Progenitor cell of endocrine pancreas (in vitro differentiated cells): ENCODE measurements around the gene OPTN. TPM values are rescaled to one million over a fixed set of nuclear protein-coding genes. Genes with fewer than 3 reads are reported as not detected.

Source experiments
- DNase-seq: peaks from one replicate; pipeline ENCODE4 v3.0.0; 2021; ENCODE audit warnings: low spot score; ENCODE audit not compliant: unreplicated experiment
- H3K27ac Mint-ChIP-seq: 2 replicates; pipeline ENCODE4 v1.8.0; 2021; ENCODE audit warnings: mild to moderate bottlenecking, moderate library complexity, mixed read lengths
- H3K27me3 Mint-ChIP-seq: 2 replicates; pipeline ENCODE4 v1.8.0; 2021; ENCODE audit warnings: mixed read lengths
- H3K36me3 Mint-ChIP-seq: 2 replicates; pipeline ENCODE4 v1.8.0; 2022; ENCODE audit warnings: mixed read lengths; ENCODE audit not compliant: insufficient read depth
- H3K4me1 Mint-ChIP-seq: 2 replicates; pipeline ENCODE4 v1.8.0; 2021; ENCODE audit warnings: low read depth, mixed read lengths
- H3K4me3 Mint-ChIP-seq: 2 replicates; pipeline ENCODE4 v1.8.0; 2021; ENCODE audit warnings: low read depth, mild to moderate bottlenecking, moderate library complexity, mixed read lengths
- H3K9me3 Mint-ChIP-seq: 2 replicates; pipeline ENCODE4 v1.8.0; 2021; ENCODE audit warnings: low read depth, mixed read lengths
- total RNA-seq: library from RNA; stranded (reverse); gene quantifications from 2 replicates; pipeline ENCODE4 v1.2.1, GENCODE V29; 2021
- TF ChIP-seq, protein P1 (sequence below): fragments of 200-600 bp; sonication (generic); IDR thresholded peaks from one replicate; pipeline ENCODE4 v1.5.0; 2021; ENCODE audit warnings: antibody characterized with exemption, mild to moderate bottlenecking; ENCODE audit not compliant: unreplicated experiment

Gene OPTN
- total RNA-seq, 1 donor from 2014 or later = 6.8 TPM

GRCh38 chr10:13056456-13057077, 43.4 kb upstream of the OPTN start:
- Mint-ChIP-seq H3K4me3 (no peak overlapping the region), H3K9me3 (no peaks in the 10 kb centered on the region), H3K36me3 (no peaks in the 10 kb centered on the region), H3K27me3 (peaks cover 6% of the 10 kb centered on the region), H3K27ac (no peak overlapping the region), H3K4me1 (peaks cover 2% of the 10 kb centered on the region)
- TF ChIP-seq, protein P1, sequence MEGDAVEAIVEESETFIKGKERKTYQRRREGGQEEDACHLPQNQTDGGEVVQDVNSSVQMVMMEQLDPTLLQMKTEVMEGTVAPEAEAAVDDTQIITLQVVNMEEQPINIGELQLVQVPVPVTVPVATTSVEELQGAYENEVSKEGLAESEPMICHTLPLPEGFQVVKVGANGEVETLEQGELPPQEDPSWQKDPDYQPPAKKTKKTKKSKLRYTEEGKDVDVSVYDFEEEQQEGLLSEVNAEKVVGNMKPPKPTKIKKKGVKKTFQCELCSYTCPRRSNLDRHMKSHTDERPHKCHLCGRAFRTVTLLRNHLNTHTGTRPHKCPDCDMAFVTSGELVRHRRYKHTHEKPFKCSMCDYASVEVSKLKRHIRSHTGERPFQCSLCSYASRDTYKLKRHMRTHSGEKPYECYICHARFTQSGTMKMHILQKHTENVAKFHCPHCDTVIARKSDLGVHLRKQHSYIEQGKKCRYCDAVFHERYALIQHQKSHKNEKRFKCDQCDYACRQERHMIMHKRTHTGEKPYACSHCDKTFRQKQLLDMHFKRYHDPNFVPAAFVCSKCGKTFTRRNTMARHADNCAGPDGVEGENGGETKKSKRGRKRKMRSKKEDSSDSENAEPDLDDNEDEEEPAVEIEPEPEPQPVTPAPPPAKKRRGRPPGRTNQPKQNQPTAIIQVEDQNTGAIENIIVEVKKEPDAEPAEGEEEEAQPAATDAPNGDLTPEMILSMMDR = peak; percentile 53
- DNase-seq = no peak

GRCh38 chr10:13062803-13063202, 37.2 kb upstream of the OPTN start:
- no peak overlapping the region for H3K4me3 Mint-ChIP-seq
- H3K9me3 Mint-ChIP-seq = peaks cover 3% of the 10 kb centered on the region
- H3K27me3 Mint-ChIP-seq = peaks cover 3% of the 10 kb centered on the region
- no peaks in the 10 kb centered on the region for H3K36me3 Mint-ChIP-seq
- no peak for DNase-seq
- H3K27ac Mint-ChIP-seq = no peak overlapping the region
- H3K4me1 Mint-ChIP-seq = no peaks in the 10 kb centered on the region
- TF ChIP-seq, protein P1 = no peak

DNA sequence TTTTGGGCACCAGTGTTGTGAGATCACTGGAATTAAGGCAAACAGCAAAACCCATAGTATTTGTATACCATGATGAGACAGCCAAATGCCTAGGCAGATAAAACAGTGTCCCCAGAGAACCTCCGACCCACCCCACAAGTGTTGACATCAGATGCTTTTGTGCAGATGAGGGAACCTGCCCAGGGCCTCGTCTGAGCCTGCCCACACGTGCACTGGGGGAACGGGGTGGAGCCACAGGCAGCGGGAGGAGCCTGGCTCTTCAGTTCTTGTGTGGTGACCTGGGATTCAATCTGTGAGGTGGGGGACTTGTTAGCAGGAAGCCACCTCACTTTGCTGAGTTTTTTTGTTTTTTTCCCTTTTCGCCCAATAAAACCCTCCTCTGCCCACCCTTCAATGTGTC, 33.4 kb upstream of the OPTN start:
- H3K9me3 Mint-ChIP-seq = peaks cover 11% of the 10 kb centered on the region
- DNase-seq = no peak
- H3K4me1 Mint-ChIP-seq = no peaks in the 10 kb centered on the region
- no peak overlapping the region for H3K4me3 Mint-ChIP-seq
- H3K27ac Mint-ChIP-seq = no peak overlapping the region
- TF ChIP-seq, protein P1 = no peak
- H3K36me3 Mint-ChIP-seq = no peaks in the 10 kb centered on the region
- H3K27me3 Mint-ChIP-seq = no peaks in the 10 kb centered on the region

DNA sequence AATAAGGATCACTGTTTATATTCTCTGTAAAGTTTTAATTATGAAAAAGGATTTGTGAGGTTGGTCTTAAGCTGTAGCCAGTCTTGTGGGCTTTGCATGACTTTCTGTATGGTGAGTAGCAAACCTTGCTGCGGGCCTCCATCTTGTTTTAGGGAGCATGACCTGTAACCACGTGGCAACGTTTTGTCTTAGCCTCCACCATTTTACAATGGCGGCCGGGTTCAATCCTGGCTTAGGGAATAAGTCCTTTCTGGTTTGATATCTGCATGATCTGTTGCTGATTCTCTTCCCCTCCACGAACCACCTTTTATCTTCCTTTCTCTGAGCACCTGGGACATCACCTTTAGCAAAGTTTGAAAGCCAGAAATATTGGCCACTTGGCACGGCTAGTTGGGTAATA, 32.5 kb upstream of the OPTN start:
- TF ChIP-seq, protein P1 = no peak
- Mint-ChIP-seq H3K27ac (no peak overlapping the region), H3K4me1 (no peaks in the 10 kb centered on the region), H3K9me3 (peaks cover 11% of the 10 kb centered on the region), H3K36me3 (no peaks in the 10 kb centered on the region), H3K27me3 (no peaks in the 10 kb centered on the region), H3K4me3 (no peak overlapping the region)
- DNase-seq = no peak

- Mint-ChIP-seq H3K27me3 (no peaks in the 10 kb centered on the region), H3K27ac (no peak overlapping the region), H3K4me1 (no peaks in the 10 kb centered on the region), H3K9me3 (peaks cover 11% of the 10 kb centered on the region), H3K36me3 (no peaks in the 10 kb centered on the region), H3K4me3 (no peak overlapping the region)
- TF ChIP-seq, protein P1 = no peak
- no peak for DNase-seq
Observed at GRCh38 chr10:13068071-13068470, 31.9 kb upstream of the OPTN start.
